K562 (cell line): ENCODE data around the gene ARHGAP35. TPM values are rescaled to one million over a fixed set of nuclear protein-coding genes. Genes with fewer than 3 reads are reported as not detected.

ENCODE experiments used
- CEBPB ChIP-seq: fragments of 450-650 bp; IDR thresholded peaks from 2 replicates; pipeline ENCODE4 v1.6.1; 2016; ENCODE audit warnings: missing genetic modification characterization, missing compliant biosample characterization
- ESRRA ChIP-seq: fragments of 450-650 bp; IDR thresholded peaks from 2 replicates; pipeline ENCODE4 v1.6.1; 2014; ENCODE audit warnings: low read depth, mild to moderate bottlenecking, moderate library complexity, borderline replicate concordance
- FUS ChIP-seq: fragments of 200-400 bp; formaldehyde crosslinking; optimal IDR thresholded peaks from 2 replicates; pipeline ENCODE3; 2017; ENCODE audit warnings: low read depth, low read length
- GTF2E2 ChIP-seq: fragments of 200-800 bp; sonication (Bioruptor generic); IDR thresholded peaks from 2 replicates; pipeline ENCODE4 v1.6.1; 2016; ENCODE audit warnings: missing genetic modification characterization, missing compliant biosample characterization
- HDAC1 ChIP-seq, 2 experiments: fragments of 450-650 bp; IDR thresholded peaks; 2 replicates each; pipeline ENCODE4 v1.6.1; 2016 to 2017; ENCODE audit warnings: inconsistent platforms in 1 of 2, mild to moderate bottlenecking in 1 of 2, moderate library complexity in 1 of 2
- HDAC2 ChIP-seq: fragments of 450-650 bp; IDR thresholded peaks from 2 replicates; pipeline ENCODE4 v1.6.1; 2016; ENCODE audit warnings: mild to moderate bottlenecking
- HDAC6 ChIP-seq: IDR thresholded peaks from 2 replicates; pipeline ENCODE4 v1.6.1; 2012; ENCODE audit warnings: low read depth, mild to moderate bottlenecking, control low read depth, inconsistent platforms, low read length, moderate library complexity
- KDM2B ChIP-seq: fragments of 250-450 bp; sonication (Bioruptor Pico); IDR thresholded peaks from 2 replicates; pipeline ENCODE4 v1.8.0; 2021; ENCODE audit warnings: mild to moderate bottlenecking, moderate library complexity
- MEF2D ChIP-seq: conservative IDR thresholded peaks from 2 replicates; pipeline ENCODE4 v1.6.1; 2016; ENCODE audit warnings: low read depth, missing genetic modification characterization, missing compliant biosample characterization
- NCOR1 ChIP-seq: fragments of 450-650 bp; IDR thresholded peaks from 2 replicates; pipeline ENCODE4 v1.6.1; 2016; ENCODE audit warnings: mild to moderate bottlenecking, moderate library complexity
- OTX1 ChIP-seq: fragments of 450-650 bp; formaldehyde crosslinking; IDR thresholded peaks from 2 replicates; pipeline ENCODE4 v1.4.0; 2022; ENCODE audit warnings: mild to moderate bottlenecking
- RBM34 ChIP-seq: fragments of 200-400 bp; formaldehyde crosslinking; IDR thresholded peaks from 2 replicates; pipeline ENCODE4 v1.6.1; 2018; ENCODE audit warnings: low read length, borderline replicate concordance; ENCODE audit not compliant: insufficient read depth
- REST ChIP-seq, 2 experiments: fragments of 450-650 bp; formaldehyde crosslinking in 1 of 2; IDR thresholded peaks; 2 replicates each; pipeline versions ENCODE4 v1.4.0 to v1.6.1; 2014 to 2020; ENCODE audit warnings: mild to moderate bottlenecking in 2 of 2, borderline replicate concordance in 1 of 2, low read depth in 1 of 2
- SMARCE1 ChIP-seq: fragments of 450-650 bp; IDR thresholded peaks from 2 replicates; pipeline ENCODE4 v1.7.1; 2016; ENCODE audit warnings: mild to moderate bottlenecking
- TAF1 ChIP-seq: IDR thresholded peaks from 2 replicates; pipeline ENCODE4 v1.6.1; 2011; ENCODE audit warnings: mild to moderate bottlenecking, low read length, moderate library complexity; ENCODE audit not compliant: insufficient read depth, control insufficient read depth, severe bottlenecking; ENCODE audit errors: extremely low read depth
- TEAD1 ChIP-seq, 2 experiments: fragments of 450-650 bp in 1 of 2; sonication (generic) in 1 of 2; formaldehyde crosslinking; IDR thresholded peaks; 2 replicates each; pipeline versions ENCODE4 v1.4.0 to v1.8.0; 2020 to 2022; ENCODE audit warnings: mild to moderate bottlenecking in 2 of 2, missing genetic modification reagents in 1 of 2
- ZNF766 ChIP-seq: fragments of 200-800 bp; sonication (Bioruptor generic); conservative IDR thresholded peaks from 2 replicates; pipeline ENCODE4 v1.6.1; 2016; ENCODE audit warnings: missing genetic modification characterization, missing compliant biosample characterization
- polyA plus RNA-seq, 8 experiments: library from polyadenylated mRNA; depleted of rRNA in 4 of 8; stranded (reverse) in 5 of 8; unstranded in 3 of 8; fragments of >200 nt; fragmentation: Nextera tagmentation in 2 of 8; fragmentation: Illumina TruSeq in 1 of 8; extraction: Ambion mirVana in 2 of 8; extraction: Trizol in 1 of 8; gene quantifications; 2 replicates each; pipeline versions ENCODE4 v1.2.1 to v1.2.3, GENCODE V29; 2011 to 2014; ENCODE audit warnings: inconsistent platforms in 1 of 8, missing spikeins in 1 of 8
- total RNA-seq, 7 experiments: library from RNA; depleted of rRNA in 6 of 7; stranded (reverse); fragments of >200 nt in 6 of 7; fragmentation: Illumina TruSeq in 2 of 7; extraction: Trizol in 2 of 7; gene quantifications; 2 replicates each; pipeline versions ENCODE4 v1.2.1 to v1.2.3, GENCODE V29; 2011 to 2021; ENCODE audit warnings: low replicate concordance in 1 of 7
- TF ChIP-seq, protein P1 (sequence below), 2 experiments: fragments of 450-650 bp; IDR thresholded peaks; 2 replicates each; pipeline ENCODE4 v1.6.1; 2016
- TF ChIP-seq, protein P2 (sequence below): IDR thresholded peaks from 2 replicates; pipeline ENCODE4 v1.6.1; 2014; ENCODE audit warnings: antibody characterized with exemption

The ARHGAP35 gene
- total and polyA plus RNA-seq, 9 of the 15 experiments (the other 6 are each of a cell fraction or from before 2014, with no cell fraction given): 0.27 to 26.4 (median 10.2) TPM

DNA sequence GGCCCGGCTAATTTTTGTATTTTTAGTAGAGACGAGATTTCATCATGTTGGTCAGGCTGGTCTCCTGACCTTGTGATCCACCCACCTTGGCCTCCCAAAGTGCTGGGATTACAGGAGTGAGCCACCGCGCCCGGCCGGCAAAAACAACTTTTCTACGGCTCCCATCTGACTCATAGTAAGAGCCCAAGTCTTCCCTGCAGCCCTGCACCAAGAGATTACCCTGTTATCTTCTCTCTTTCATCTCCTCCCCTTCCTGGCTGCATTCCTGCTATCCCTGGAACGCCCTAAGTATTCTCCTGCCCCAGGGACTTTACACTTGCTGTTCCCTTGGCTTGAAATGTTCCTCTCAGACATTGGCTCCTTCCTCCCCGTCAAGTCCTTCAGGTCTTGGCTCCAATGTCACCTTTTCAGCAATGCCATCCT is 16.7 kb upstream of the ARHGAP35 start (continued):
- TF ChIP-seq KDM2B (CRISPR knock-in tag): no peak
- TF ChIP-seq RBM34: no peak
- TF ChIP-seq, protein P1, sequence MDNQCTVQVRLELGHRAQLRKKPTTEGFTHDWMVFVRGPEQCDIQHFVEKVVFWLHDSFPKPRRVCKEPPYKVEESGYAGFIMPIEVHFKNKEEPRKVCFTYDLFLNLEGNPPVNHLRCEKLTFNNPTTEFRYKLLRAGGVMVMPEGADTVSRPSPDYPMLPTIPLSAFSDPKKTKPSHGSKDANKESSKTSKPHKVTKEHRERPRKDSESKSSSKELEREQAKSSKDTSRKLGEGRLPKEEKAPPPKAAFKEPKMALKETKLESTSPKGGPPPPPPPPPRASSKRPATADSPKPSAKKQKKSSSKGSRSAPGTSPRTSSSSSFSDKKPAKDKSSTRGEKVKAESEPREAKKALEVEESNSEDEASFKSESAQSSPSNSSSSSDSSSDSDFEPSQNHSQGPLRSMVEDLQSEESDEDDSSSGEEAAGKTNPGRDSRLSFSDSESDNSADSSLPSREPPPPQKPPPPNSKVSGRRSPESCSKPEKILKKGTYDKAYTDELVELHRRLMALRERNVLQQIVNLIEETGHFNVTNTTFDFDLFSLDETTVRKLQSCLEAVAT (IDR thresholded peaks at IDR 0.05): peak in 1 of 2 experiments; percentile 64; a peak in 2 of 4 replicates
- TF ChIP-seq FUS: no peak
- TF ChIP-seq, protein P2, sequence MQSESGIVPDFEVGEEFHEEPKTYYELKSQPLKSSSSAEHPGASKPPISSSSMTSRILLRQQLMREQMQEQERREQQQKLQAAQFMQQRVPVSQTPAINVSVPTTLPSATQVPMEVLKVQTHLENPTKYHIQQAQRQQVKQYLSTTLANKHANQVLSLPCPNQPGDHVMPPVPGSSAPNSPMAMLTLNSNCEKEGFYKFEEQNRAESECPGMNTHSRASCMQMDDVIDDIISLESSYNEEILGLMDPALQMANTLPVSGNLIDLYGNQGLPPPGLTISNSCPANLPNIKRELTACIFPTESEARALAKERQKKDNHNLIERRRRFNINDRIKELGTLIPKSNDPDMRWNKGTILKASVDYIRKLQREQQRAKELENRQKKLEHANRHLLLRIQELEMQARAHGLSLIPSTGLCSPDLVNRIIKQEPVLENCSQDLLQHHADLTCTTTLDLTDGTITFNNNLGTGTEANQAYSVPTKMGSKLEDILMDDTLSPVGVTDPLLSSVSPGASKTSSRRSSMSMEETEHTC: peak; percentile 44; the same call in 1 of the 2 replicates
- TF ChIP-seq HDAC1 (IDR thresholded peaks at IDR 0.05): peak in 1 of 2 experiments; percentile 90; a peak in 1 of 4 replicates
- TF ChIP-seq TAF1: no peak
- TF ChIP-seq SMARCE1: peak; percentile 97
- peak; percentile 67 for TF ChIP-seq CEBPB
- no peak for TF ChIP-seq HDAC6
- TF ChIP-seq GTF2E2 (tag): no peak
- TF ChIP-seq ZNF766 (CRISPR knock-in tag): peak; percentile 18; the same call in 1 of the 2 replicates
- TF ChIP-seq ESRRA: peak; percentile 69
- peak; percentile 86 to 90 for TF ChIP-seq TEAD1 (CRISPR knock-in tag; IDR thresholded peaks at IDR 0.05)
- 0 out of 2 replicates have a peak, but pooled peaks have one; percentile 17 for TF ChIP-seq OTX1 (CRISPR knock-in tag)
- TF ChIP-seq MEF2D (tag): peak; percentile 64; the same call in 1 of the 2 replicates
- TF ChIP-seq NCOR1: peak; percentile 69
- TF ChIP-seq HDAC2: peak; percentile 94
- TF ChIP-seq REST (IDR thresholded peaks at IDR 0.05; ENCODE audit: borderline replicate concordance): peak; percentile 61
- TF ChIP-seq REST (CRISPR knock-in tag; IDR thresholded peaks at IDR 0.05; ENCODE audit: low read depth): no peak
